A204.1 (cell line): ENCODE data around the gene DST.

Experiments used
- FAIRE-seq: peaks from 2 replicates; lab custom pipeline; 2012; peaks lifted over from hg19 to GRCh38; lab: Jason Lieb, UNC

Gene DST

DNA sequence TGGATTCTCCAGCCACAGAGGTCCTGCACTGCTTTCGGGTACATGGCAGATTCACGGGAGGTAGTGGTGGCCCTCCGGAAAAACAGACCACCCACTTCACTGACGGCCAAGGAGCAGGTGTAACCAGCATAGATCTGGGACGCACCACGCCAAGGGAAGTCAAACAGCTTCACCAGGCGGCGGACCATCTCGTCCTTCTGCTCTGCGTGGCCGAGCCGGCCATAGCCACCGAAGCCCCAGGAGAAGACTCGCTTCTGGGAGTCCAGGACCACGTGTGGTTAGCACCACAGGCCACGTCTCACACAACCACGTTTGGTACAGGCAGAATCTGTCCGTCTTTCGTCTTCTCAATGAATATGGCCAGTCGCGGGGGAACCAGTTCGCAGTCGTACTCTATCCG is 210.5 kb downstream of the DST start:
- no peak for FAIRE-seq

GRCh38 chr6:56430629-56431600 is 211.8 kb downstream of the DST start:
- FAIRE-seq = no peak

DNA sequence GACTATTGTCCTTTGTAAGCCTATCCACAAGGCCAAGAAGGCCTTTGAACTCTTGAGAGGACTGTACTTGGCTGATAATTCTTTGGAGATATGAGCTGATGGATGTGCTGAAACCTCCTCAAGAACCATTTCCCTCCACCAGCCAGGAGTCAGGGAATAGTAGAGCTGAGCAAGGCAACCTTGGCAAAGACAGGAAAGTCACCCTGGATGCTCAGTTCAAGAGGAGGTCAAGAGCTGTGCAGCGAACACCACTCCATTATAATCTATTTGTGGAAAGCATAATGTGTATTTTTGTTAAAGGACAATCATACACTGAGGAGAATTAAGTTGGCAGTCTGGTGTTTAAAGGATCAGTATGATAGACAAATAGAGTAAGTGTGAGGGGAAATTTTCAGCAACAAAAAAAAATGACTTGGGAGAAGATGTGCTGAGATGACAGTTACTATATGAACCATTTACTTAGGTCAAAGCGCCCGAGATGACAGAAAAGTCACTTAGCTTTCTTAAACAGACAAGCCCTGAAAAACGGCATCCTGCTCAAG is 218.1 kb downstream of the DST start:
- no peak for FAIRE-seq

DNA sequence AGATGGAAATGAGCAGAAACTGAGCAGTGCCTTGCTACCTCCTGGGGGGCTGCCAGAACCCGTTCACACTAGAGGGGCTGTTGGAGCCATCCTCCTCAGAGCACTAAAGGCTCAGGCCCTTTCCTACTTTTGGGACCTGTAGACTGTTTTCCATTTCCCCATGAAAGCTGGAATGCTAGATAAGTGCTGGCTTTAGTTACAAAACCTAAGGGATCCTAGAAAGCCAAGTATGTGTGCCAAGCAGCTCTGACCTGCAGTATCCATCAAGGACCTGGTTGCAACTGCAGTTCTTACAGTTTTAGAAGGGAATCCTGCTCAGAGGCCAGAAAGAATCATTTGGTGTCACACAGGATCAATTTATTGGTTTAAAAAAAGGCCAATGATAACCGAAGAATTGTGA is 218.6 kb downstream of the DST start:
- no peak for FAIRE-seq

DNA sequence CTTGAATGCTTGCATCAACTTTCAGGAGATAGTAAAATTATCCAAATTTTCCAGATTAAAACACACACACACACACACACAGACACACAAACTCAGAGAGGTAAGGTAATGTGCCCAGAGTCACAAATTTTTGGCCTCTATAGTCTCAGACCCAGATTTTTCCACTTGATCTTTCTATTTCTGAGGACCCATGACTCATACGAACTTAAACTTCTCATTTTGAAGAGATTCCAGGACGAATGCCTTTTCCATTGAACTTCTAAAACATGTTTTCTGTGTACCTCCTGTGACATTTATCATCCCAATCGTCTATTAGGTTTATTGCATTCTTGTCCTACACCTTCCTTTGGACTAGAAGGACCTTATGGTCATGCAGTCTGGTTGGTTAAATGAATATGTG is 222.4 kb downstream of the DST start:
- FAIRE-seq = no peak

GRCh38 chr6:56419191-56419590 is 223.5 kb downstream of the DST start:
- no peak for FAIRE-seq

DNA sequence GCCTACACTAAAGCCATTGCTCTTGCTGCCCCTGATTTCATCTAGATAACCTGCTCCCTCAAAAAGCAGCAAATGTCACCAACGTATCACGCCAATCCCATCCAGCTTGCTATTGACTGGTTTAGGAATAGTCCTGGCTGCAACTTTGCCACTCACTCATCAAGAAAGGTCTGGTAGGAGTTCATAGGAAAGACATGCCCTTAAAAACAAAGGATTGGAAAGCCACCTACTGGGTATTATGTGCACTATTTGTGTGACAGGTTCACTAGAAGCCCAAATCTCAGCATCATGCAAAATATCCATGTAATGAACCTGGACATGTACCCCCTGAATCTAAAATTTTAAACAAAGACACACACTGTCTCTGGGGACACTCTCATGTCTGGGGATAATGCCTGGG is 224.9 kb downstream of the DST start:
- FAIRE-seq = no peak

GRCh38 chr6:56416247-56416646 is 226.4 kb downstream of the DST start:
- FAIRE-seq = no peak

DNA sequence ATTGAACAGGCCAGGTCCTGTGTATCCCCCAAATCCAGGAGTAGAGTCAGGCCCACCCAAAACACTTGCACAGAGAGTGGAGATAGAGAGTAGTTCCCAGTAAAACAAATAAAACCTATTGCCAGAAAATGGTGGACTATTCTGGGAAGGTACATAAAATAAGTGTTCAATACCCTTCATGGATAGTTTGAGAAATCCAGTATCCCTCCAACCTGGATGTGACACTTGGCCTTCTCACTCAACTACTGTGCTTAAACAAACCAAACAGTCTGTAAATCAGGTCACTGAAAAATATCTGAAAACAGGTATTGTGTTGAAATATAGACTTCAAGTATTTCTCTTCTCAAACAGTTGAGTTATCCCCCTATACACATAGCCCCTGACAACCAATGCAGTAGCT is 233.7 kb downstream of the DST start:
- FAIRE-seq = no peak
